NOMO-1 treated with dmso at 0.1 percent for 144 hours (cell line): ENCODE data around the gene FURIN.
A peak's percentile ranks its signal among the peaks of the same experiment; 100 is the strongest.
"Not testable (repeated sequence)": the region's sequence is repeated elsewhere in the genome, so short reads cannot be mapped to it uniquely, and the experiment has no call there.

Experiments
- DNase-seq: peaks from one replicate; lab custom pipeline; 2025; ENCODE audit not compliant: unreplicated experiment; lab: John Stamatoyannopoulos, UW

Gene FURIN

DNA sequence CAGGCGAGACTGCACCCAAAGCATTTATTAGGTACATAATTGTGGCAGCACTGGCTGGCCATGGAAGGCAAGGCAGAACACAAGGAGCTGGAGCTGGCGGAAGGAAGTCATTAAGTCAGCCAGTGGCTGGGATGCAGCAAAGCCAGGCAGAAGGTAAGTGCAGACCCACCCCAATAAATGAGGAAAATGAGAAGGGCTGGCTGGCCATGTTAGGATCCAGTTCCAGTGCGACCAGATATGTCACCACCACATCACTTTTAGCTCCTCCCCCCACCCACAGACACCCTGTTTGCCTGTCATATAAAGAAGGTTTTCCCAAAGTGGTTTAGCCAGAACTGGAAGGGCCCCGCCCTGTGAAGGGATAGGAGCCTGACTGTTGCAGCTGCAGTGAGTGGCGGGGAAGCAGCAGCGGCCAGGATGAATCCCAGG lies at the start of gene FURIN:
Gene FURIN (plus strand): TSS at position 328 of the 429 bp plus-strand sequence. CDS start 7,153 bp downstream, outside the sequence.
- no peak for DNase-seq

DNA sequence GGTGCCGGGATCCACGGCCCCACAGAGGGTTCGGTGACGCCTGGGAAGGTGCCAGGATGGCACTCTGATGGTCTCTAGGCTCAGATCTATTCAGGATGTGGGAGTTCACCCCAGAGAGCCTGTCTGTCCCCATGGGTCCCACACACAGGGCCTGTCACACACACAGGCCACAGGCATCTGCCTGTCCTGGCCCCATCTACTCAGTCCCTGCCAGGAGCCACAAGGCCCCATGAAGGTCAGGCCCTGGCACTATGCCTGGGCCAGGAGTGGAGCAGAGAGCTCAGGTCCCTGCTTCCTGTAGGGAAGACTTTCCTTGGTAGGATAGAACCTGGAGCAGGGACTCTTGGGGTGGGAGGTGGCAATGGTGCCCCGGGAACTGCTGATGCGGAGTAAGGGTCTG lies 49.0 kb upstream of the FURIN start:
- no peak for DNase-seq

DNA sequence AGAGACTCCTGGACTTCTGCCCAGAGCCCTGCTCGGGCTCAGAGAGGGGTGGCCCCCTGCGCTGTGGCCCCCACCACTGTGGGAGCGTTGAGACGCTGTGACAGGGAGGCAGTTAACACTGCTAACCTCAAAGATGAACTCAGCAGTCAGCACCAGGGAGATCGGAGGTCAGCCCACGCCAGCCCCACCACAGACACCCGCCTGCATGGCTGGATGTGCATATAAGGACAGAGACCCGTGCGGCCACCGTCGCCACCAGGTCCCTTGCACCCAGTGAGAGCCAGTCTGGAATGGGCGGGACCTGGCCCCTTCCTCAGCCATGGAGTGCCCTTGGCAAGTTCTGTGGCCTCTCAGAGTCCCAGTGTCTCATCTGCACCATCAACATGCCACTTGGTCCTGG lies 48.5 kb upstream of the FURIN start:
- no peak for DNase-seq

DNA sequence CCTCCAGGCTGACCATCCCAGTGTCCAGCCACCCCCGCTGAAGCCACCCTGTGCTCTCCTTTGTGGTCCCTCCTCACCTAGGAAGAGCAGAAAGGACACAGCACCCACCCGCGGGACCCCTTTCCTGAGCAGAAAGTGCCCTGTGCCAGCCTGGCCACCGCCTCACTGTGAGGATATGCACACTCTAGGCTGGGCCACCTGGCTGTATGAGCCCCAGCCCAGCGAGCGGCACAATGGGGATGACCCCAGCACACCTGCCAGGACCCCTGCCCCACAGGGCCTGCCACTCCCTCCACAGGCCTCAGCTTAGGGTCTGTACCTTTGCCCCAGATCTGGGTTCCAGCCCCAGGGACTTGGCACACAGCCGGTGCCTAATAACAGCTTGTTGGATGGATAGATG lies 47.9 kb upstream of the FURIN start:
- no peak for DNase-seq

DNA sequence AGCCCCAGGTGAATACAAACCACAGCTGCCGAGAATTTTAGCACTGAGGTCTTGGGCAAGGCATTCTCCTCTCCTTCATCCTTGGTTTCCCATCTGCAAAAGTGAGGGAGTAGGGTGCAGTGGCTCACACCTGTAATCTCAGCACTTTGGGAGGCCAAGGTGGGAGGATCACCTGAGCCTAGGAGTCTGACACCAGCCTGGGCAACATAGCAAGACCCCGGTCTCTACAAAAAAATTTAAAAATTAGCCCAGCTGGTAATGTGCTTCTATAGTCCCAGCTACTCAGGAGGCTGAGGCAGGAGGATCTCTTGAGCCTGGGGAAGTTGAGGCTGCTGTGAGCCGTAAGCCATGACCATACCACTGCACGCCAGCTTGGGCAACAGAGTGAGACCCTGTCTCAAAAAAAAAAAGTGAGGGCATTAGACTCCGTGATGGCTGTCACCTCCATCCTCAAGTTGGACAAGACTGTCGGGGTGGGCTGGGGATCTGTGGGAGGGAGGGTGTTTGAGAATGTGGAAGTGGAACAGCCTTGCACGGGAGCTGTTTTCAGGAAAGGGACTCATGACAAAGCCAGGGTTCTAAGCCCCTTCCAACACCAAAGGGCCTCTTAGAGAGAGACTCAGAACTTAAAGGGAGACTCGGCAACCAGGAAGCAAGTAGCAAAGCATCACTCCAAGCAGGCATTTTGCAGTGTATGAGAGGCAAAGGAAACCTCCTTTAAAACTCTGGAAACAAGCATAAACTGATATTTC lies 46.0 kb upstream of the FURIN start:
- DNase-seq = no peak

DNA sequence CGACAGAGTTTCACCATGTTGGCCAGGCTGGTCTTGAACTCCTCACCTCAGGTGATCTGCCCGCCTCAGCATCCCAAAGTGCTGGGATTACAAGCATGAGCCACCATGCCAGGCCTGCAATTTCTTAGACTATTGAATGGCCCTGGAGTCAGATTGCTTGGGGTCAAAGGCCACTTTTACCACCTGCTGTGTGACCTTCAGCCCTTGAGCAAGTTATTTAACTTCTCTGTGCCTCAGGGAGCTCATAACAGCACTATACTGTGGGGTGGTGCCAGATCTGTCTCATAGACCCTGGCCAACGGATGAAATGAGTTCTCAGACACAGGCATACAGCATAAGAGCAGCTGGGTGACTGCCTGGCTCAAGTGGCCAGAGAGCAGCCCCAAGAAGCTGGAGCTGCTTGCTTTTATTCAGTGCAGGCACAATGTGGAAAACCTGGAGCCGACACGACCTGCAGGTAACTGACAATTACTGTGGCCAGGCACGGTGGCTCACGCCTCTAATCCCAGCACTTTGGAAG lies 44.9 kb upstream of the FURIN start:
- no peak for DNase-seq

DNA sequence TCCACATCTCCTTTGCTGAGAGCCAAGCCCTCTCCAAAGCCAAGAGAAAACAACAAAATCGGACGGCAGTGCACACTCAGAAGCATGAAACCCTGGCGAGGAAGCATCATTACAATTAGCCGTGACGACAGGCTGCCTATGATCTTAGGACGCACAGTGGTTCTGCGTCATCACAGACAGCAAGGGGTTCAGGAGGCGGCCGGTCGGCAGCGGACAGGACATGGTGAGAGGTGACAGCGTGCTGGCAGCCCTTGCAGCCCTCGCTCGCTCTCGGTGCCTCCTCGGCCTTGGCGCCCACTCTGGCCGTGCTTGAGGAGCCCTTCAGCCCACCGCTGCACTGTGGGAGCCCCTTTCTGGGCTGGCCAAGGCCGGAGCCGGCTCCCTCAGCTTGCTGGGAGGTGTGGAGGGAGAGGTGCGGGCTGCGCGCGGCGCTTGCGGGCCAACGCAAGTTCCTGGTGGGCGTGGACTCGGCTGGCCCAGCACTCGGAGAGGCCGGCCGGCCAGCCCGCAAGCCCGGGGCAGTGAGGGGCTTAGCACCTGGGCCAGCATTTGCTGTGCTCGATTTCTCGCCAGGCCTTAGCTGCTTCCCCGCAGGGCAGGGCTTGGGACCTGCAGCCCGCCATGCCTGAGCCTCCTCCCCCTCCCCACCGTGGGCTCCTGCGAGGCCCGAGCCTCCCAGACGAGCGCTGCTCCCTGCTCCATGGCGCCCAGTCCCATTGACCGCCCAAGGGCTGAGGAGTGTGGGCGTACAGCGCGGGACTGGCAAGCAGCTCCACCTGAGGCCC lies 43.1 kb upstream of the FURIN start:
- DNase-seq = not testable (repeated sequence)

DNA sequence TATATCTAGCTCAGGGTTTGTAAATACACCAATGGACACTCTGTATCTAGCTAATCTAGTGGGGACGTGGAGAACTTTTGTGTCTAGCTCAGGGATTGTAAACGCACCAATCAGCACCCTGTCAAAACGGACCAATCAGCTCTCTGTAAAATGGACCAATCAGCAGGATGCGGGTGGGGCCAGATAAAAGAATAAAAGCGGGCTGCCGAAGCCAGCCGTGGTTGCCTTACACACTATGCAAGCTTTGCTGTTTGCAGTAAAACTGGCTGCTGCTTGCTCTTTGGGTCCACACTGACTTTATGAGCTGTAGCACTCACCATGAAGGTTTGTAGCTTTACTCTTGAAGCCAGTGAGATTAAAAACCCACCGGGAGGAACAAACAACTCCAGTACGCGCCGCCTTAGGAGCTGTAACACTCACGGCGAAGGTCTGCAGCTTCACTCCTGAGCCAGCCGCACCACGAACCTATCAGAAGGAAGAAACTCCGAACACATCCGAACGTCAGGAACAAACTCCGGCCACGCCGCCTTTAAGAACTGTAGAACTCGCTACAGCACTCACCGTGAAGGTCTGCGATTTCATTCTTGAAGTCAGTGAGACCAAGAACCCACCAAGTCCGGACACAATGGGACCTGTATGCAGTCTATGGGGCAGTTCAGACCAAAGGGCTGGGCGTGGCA lies 42.0 kb upstream of the FURIN start:
- DNase-seq = not testable (repeated sequence)

DNA sequence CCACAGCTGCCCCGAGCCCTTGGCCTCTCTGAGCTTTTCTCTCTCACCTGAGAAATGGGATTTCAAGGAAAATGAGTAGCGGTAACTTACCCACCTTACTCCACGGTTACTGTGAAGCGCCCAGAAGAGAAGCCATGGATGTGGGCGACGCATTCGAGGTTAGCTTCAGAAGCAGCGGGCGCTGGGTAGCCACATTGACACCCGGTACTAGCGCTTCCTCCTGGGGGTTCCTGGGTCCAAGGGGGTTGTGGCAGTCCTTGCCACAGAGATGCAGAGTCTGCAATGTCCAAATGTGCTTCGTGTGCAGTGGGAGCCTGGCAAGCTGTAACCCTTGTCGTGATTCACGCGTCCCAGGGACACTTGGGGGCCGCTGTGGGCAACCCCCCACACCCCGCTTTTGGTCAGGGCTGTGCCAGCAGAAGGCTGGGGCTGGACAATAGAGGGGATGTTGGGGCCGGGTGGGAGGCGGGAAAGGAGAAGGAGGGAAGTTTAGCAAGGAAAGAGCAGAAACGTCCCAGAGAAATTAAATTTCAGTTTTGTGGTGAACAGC lies 41.4 kb upstream of the FURIN start:
- DNase-seq = no peak

DNA sequence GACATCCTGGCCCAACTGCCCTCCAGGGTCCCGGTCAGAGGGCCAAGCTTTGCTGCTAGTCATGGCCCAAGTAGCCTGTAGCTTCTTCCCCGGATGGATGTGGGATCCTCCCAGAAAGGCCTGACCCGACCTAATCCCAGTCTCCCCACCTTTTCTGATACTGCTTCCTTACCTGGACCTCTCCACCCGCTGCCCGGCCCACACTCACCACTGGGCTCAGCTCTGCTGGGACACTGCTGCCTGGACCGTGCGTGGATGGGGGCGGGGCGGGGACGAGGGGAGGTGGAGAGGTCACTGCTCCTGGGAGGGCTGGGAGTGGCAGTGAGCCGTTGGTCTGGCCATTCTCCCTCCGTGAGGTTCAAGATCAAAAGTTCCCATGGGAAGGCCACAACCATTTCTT lies 40.3 kb upstream of the FURIN start:
- DNase-seq = no peak

DNA sequence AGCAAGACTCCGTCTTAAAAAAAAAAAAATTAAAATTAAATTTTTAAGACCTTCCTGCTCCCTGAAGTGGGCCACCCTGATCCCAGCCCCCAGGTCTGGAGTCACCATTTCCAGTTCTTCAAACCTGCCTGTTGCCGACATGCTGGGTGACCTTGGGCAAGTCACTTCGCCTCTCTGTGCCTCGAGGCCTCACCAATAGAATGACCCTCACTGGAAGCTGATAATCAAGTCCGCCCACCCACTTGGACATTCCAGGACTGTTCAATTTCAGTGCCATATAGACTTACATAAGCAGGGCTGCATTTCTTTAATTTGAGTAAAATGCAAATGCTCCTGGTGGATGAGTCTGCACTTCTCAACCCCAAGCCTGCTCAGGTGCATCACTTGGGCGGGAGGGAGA lies 39.3 kb upstream of the FURIN start:
- no peak for DNase-seq

DNA sequence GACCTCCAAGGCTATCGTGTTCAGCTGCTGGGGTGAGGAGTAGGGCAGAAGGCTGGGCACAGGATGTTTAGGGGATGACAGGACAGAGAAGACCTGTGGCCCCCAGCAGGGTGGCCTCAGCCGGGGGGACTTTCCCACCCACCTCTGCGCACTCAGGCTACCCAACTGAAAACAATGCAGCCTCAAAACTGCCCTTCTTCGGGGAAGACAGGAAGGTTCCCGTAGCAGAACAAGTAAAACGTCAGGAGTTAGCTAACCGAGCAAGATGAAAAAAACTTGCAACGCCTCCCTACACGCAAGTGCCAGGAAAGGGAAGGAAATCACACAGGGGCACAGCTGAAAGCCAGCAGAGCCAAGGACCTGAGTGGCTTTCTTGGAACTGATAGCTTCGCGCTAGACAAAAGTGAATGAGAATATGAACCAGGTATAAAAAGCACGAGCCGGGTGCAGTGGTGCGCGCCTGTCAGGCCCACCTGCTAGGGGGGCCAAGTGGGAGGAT lies 38.4 kb upstream of the FURIN start:
- peak; percentile 56 for DNase-seq

DNA sequence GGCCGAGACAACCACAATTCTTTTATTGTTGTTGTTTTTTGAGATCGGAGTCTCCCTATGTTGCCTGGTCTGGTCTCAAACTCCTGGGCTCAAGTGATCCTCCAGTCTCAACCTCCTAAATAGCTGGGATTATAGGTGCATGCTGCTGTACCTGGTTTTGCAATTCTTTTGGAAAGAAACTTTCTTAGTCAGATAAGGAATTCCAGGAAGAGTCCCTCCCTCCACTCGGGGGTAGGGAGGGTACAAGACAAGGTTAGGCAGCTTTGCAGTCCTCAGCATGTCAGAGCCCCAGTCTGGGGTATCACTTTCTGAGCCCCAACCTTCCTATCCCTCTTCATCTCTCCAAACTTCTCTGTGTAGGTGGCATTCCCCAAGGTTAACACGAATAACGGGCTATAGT lies 33.8 kb upstream of the FURIN start:
- no peak for DNase-seq

DNA sequence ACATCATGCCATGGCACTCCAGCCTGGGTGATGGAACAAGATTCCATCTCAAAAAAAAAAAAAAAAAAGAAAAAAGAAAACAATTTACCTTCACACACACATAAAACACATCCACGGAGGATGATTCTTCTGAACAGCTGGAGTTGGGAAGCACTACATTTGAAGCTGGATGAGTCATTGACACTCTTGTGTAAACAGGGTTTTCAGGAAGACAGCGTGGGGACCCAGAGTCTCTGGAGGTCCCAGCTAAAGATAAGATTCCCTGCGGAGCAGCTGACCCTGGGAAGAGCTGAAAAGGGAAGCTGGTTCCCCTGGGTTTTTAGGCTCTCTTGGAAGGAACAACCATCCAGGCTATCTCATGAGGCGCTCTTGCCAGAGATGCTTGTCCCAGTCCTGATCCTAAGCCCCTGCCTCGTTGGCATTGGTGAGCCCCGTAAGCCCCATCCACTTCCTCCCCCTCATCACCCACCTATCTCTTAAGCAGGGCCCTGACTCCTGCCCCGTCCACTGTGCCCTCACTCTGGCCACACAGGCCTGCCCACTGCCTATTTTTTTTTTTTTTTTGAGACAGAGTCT lies 32.0 kb upstream of the FURIN start:
- no peak for DNase-seq

DNA sequence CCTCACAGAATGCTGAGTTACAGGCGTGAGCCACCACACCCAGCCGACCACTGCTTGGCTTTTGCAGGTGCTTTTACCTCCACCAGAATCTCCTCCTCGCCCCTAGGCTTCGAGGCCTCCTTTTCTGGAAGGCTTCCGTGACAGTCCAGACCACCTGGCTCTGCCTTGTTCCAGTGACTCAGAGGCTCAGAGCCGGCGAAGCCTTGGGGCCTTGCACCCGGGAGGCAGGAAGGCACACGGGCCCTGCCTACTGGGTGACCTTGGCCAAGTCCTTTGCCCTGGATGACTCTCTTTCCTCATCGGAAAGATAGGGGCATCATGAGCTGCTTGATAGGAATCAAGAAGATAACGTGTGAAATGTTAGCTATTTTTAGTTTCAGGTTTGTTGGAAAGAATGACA lies 31.3 kb upstream of the FURIN start:
- DNase-seq = no peak

DNA sequence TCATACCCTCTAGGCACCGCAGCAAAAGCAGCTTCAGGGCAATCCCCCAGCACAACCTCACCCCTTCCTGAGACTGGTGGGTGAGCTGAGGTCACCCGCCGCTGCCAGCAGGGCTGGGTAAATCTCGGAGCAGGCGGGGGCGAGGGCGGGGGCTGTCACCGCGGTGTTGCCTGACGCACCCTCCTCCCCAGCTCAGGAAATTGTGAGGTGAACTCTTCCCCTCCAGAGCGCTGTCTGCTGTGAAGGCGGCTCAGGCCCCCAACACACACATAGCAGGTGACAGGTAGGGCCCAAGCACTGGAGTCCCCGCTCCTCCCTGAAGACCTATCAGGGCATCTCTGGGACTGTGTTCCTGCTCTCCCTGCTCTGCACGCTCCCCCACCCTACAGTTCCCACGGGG lies 30.2 kb upstream of the FURIN start:
- no peak for DNase-seq

DNA sequence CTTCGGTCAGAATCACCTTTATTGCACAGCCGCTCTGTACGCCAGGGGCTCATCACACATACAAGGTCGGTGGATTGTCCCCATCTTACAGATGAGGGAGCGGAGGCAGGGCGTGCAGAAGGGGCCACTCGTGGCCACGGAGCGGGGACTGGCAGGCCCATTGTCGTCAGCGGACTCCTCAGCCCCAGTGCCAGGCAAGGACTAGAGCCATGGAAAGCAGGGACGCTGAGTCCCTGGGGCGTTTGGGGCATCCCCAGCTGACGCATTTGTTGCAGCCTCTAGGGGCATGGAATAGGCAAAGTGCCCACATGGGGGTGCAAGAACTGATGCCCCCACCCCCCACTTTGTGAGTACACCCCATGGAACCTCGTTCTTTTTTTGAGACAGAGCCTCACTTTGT lies 29.8 kb upstream of the FURIN start:
- DNase-seq = no peak

DNA sequence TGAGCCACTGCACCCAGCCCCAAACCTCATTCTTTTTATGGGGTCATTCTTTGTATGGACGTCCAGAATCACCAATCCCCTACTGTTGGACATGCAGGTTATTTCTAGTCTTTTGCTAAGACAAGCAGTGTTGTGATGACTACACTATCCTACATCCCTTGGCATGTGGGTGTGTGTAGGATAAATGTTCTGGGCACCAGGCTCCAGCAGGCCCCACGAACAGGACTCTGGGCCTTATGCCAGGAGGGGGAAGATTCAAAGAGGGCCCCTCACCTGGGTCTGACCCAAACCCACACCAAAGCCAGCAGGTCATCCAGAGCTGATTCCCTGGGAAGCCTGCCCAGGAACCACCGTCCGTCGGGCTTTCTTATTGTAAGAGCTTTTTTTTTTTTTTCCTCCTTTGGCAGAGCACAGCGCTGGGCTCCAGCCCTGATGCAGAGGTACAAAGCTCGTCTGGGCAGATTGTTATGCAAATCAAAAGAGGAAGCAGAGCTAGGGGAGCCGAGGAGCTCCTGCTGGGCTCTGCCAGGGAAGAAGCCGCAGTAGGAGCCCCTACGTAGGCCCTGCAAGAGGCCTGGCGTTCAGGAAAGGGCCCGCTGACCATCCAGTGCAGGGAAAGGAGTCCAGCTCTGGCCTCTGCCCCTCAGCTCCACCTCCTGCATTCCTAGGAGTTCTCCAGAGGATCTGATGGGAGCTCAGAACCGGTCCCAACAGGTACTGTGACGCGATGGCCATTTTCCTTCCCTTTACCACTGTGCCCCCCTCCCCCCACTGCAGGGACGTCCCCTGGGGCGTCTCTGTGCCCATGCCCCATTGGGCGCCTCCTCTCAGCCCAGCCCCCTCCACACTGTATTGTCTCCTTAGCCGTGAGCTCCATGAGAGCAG lies 29.0 kb upstream of the FURIN start:
- peak; percentile 93 for DNase-seq

DNA sequence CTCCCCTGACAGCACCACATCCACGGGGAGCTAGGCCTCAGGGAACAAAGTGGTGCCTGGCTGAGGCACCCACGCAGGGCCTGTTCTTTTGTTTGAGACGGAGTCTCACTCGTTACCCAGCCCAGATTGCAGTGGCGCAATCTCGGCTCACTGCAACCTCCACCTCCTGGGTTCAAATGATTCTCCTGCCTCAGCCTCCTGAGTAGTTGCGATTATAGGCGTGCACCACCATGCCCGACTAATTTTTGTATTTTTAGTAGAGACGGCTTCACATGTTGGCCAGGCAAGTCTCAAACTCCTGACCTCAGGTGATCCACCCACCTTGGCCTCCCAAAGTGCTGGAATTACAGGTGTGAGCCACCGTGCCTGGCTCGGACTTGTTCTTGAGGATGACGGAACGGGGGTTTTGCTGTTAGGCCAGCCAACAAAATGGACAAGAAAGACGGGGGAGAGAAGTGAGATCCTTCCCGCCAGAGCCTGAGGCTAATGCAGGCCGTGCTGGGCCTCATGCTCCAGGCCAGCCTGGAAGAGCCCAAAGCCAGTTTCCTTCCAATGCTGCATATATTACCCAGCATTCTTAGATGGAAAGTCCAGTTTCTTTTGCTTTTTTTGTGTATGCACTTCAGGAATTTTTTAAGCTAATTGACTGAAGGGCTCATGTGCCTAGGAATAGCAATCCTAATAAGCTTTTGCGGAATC lies 28.1 kb upstream of the FURIN start:
- DNase-seq = no peak
